Germinal center (tissue), 1 donor: ENCODE measurements around the gene MRPL20.
"Not testable (repeated sequence)": the region's sequence is repeated elsewhere in the genome, so short reads cannot be mapped to it uniquely, and the experiment has no call there.

Experiments used
- DNase-seq: peaks from one replicate; pipeline ENCODE4 v3.0.0; 2012; ENCODE audit warnings: mixed read lengths, low spot score

MRPL20 gene

GRCh38 chr1:1406821-1407635 lies at the start of gene MRPL20:
Gene MRPL20 (minus strand): TSS chr1:1407293. CDS start chr1:1407217, 76 bp downstream.
- DNase-seq = peak; percentile 93

- not testable (repeated sequence) for DNase-seq
Measured at GRCh38 chr1:1456683-1457255, 49.7 kb upstream of the MRPL20 start.

GRCh38 chr1:1455934-1456333 lies 48.8 kb upstream of the MRPL20 start:
- not testable (repeated sequence) for DNase-seq

GRCh38 chr1:1455366-1455884 lies 48.3 kb upstream of the MRPL20 start:
- no peak for DNase-seq

GRCh38 chr1:1454286-1455056 lies 47.4 kb upstream of the MRPL20 start:
- not testable (repeated sequence) for DNase-seq

- DNase-seq = no peak
Measured at GRCh38 chr1:1452882-1453281, 45.8 kb upstream of the MRPL20 start.

- DNase-seq = not testable (repeated sequence)
Measured at GRCh38 chr1:1452365-1452739, 45.3 kb upstream of the MRPL20 start.

GRCh38 chr1:1451696-1452364 lies 44.7 kb upstream of the MRPL20 start:
- DNase-seq = no peak

- not testable (repeated sequence) for DNase-seq
Measured at GRCh38 chr1:1450616-1451015, 43.5 kb upstream of the MRPL20 start.

GRCh38 chr1:1449099-1449739 lies 42.1 kb upstream of the MRPL20 start, which contains the start of gene ATAD3C:
Gene ATAD3C (plus strand): TSS chr1:1449689. CDS start chr1:1450684, 995 bp downstream.
- no peak for DNase-seq

GRCh38 chr1:1446631-1447030 lies 39.5 kb upstream of the MRPL20 start:
- not testable (repeated sequence) for DNase-seq

- peak; percentile 1 for DNase-seq
Measured at GRCh38 chr1:1442069-1442770, 35.1 kb upstream of the MRPL20 start.

GRCh38 chr1:1441002-1441888 lies 34.2 kb upstream of the MRPL20 start:
- peak; percentile 82 for DNase-seq

GRCh38 chr1:1440262-1441001 lies 33.3 kb upstream of the MRPL20 start:
- peak; percentile 3 for DNase-seq

- peak; percentile 1 for DNase-seq
Measured at GRCh38 chr1:1439546-1440261, 32.6 kb upstream of the MRPL20 start.

- DNase-seq = no peak
Measured at GRCh38 chr1:1438531-1439381, 31.7 kb upstream of the MRPL20 start.

GRCh38 chr1:1437904-1438376 lies 30.8 kb upstream of the MRPL20 start:
- DNase-seq = no peak
